HCT116 (cell line): ENCODE results near the gene DEGS1. TPM values are rescaled to one million over a fixed set of nuclear protein-coding genes. Genes with fewer than 3 reads are reported as not detected.

Source experiments
- ATAC-seq: fragments of 200-7000 bp; cut with Tn5 transposase; 2 replicates; pipeline ENCODE4 v1.9.1; 2020; ENCODE audit warnings: mild to moderate bottlenecking, moderate library complexity
- BruUV-seq: library from RNA; stranded (reverse); fragments of 400-500 nt; replicated peaks from 2 replicates; lab custom pipeline; 2021; lab: Mats Ljungman, UMichigan
- CTCF ChIA-PET: fragments of 300-600 bp; sonication (Branson Sonifier 250); formaldehyde crosslinking; loops from one replicate; lab custom pipeline; 2021; ENCODE audit warnings: antibody characterized with exemption; lab: Charles Lee
- POLR2A ChIA-PET: fragments of 300-600, 350-600 bp; sonication (Branson Sonifier 250); formaldehyde crosslinking; loops from one replicate; lab custom pipeline; 2021; ENCODE audit warnings: antibody characterized with exemption; lab: Charles Lee
- RAD21 ChIA-PET, 2 experiments: fragments of 300-600 bp; sonication (Branson Sonifier 250); formaldehyde crosslinking; loops; one replicate each; lab custom pipeline; 2023; ENCODE audit warnings: low total read pairs in 2 of 2; ENCODE audit not compliant: uncharacterized antibody in 2 of 2, unreplicated experiment in 2 of 2, low non-redundant PET in 1 of 2; lab: Charles Lee
- DNase-seq: peaks from one replicate; pipeline ENCODE4 v3.0.0-alpha.2; 2010; ENCODE audit warnings: low read depth, low spot score
- H2AFZ ChIP-seq: fragments of 200-600 bp; shearing (Covaris generic), sonication (generic); 2 replicates; pipeline ENCODE4 v1.6.1; 2017; ENCODE audit warnings: low read depth, mixed run types, mixed read lengths, antibody characterized with exemption, low read length; ENCODE audit not compliant: poor library complexity, severe bottlenecking
- H3K27ac ChIP-seq: 2 replicates; pipeline ENCODE4 v1.5.1; 2012; ENCODE audit warnings: low read depth, low read length
- H3K27me3 ChIP-seq: fragments of 200-600 bp; sonication (generic); 2 replicates; pipeline ENCODE4 v1.6.1; 2016; ENCODE audit warnings: mixed run types, low read length, mixed read lengths; ENCODE audit not compliant: insufficient read depth
- H3K36me3 ChIP-seq, 2 experiments: fragments of 200-500 bp in 1 of 2; fragments of 200-600 bp in 1 of 2; sonication (Bioruptor generic) in 1 of 2; sonication (generic) in 1 of 2; 2 replicates each; pipeline versions ENCODE4 v1.5.1 to v1.6.1; 2014 to 2016; ENCODE audit warnings: low read length in 2 of 2, inconsistent platforms in 1 of 2, mixed read lengths in 1 of 2, mixed run types in 1 of 2; ENCODE audit not compliant: insufficient read depth in 2 of 2, control insufficient read depth in 1 of 2
- H3K4me1 ChIP-seq, 2 experiments: fragments of 200-600 bp in 1 of 2; sonication (generic) in 1 of 2; 2 replicates each; pipeline versions ENCODE4 v1.5.1 to v1.6.1; 2012 to 2017; ENCODE audit warnings: low read length in 2 of 2, inconsistent platforms in 1 of 2, mild to moderate bottlenecking in 1 of 2, mixed read lengths in 1 of 2, mixed run types in 1 of 2, moderate library complexity in 1 of 2; ENCODE audit not compliant: insufficient read depth in 2 of 2, control insufficient read depth in 1 of 2
- H3K4me2 ChIP-seq: fragments of 200-600 bp; sonication (generic); 2 replicates; pipeline ENCODE4 v1.6.1; 2017; ENCODE audit warnings: mixed run types, low read length, mixed read lengths
- H3K4me3 ChIP-seq, 2 experiments: fragments of 200-600 bp in 1 of 2; sonication (generic) in 1 of 2; replicated peaks in 1 of 2; 2 replicates each; pipeline ENCODE4 v1.5.1; 2011 to 2016; ENCODE audit warnings: low read length in 2 of 2, control low read depth in 1 of 2, low read depth in 1 of 2, mild to moderate bottlenecking in 1 of 2, mixed read lengths in 1 of 2, mixed run types in 1 of 2
- H3K79me2 ChIP-seq: fragments of 200-600 bp; sonication (generic); 2 replicates; pipeline ENCODE4 v1.6.1; 2017; ENCODE audit warnings: mild to moderate bottlenecking, mixed run types, low read length, moderate library complexity, mixed read lengths; ENCODE audit not compliant: insufficient read depth
- H3K9ac ChIP-seq: fragments of 200-600 bp; sonication (generic); 2 replicates; pipeline ENCODE4 v1.6.1; 2016; ENCODE audit warnings: low read length, mixed read lengths
- H3K9me2 ChIP-seq: fragments of 200-600 bp; sonication (generic), shearing (Covaris generic); 2 replicates; pipeline ENCODE4 v1.6.1; 2017; ENCODE audit warnings: mixed run types, mild to moderate bottlenecking, moderate library complexity; ENCODE audit not compliant: insufficient read depth
- H3K9me3 ChIP-seq, 2 experiments: fragments of 200-500 bp in 1 of 2; fragments of 200-600 bp in 1 of 2; sonication (Bioruptor generic) in 1 of 2; sonication (generic) in 1 of 2; 2 replicates each; pipeline ENCODE4 v1.6.1; 2014 to 2017; ENCODE audit warnings: low read length in 2 of 2, mixed read lengths in 2 of 2, inconsistent platforms in 1 of 2, low read depth in 1 of 2, mild to moderate bottlenecking in 1 of 2, mixed run types in 1 of 2, moderate library complexity in 1 of 2; ENCODE audit not compliant: control insufficient read depth in 1 of 2, insufficient read depth in 1 of 2
- H4K20me1 ChIP-seq: fragments of 200-600 bp; sonication (generic), shearing (Covaris generic); 2 replicates; pipeline ENCODE4 v1.6.1; 2017; ENCODE audit warnings: mixed run types, mild to moderate bottlenecking, moderate library complexity; ENCODE audit not compliant: insufficient read depth
- CBX3 ChIP-seq: IDR thresholded peaks from 2 replicates; pipeline ENCODE4 v1.6.1; 2012; ENCODE audit warnings: low read depth
- CEBPB ChIP-seq: IDR thresholded peaks from 2 replicates; pipeline ENCODE4 v1.6.1; 2012; ENCODE audit warnings: low read depth
- ELF1 ChIP-seq: IDR thresholded peaks from 2 replicates; pipeline ENCODE4 v1.6.1; 2012; ENCODE audit warnings: low read depth, borderline replicate concordance
- EZH2 ChIP-seq: fragments of 200-600 bp; sonication (generic); IDR thresholded peaks from 2 replicates; pipeline ENCODE4 v1.6.1; 2017; ENCODE audit warnings: antibody characterized with exemption, mixed run types
- EZH2phosphoT487 ChIP-seq: fragments of 200-600 bp; IDR thresholded peaks from 2 replicates; pipeline ENCODE4 v1.6.1; 2018; ENCODE audit warnings: antibody characterized with exemption, borderline replicate concordance
- FOSL1 ChIP-seq: IDR thresholded peaks from 2 replicates; pipeline ENCODE4 v1.6.1; 2012; ENCODE audit warnings: low read depth
- JUND ChIP-seq: IDR thresholded peaks from 2 replicates; pipeline ENCODE4 v1.6.1; 2012
- RAD21 ChIP-seq: IDR thresholded peaks from 2 replicates; pipeline ENCODE4 v1.6.1; 2012; ENCODE audit warnings: low read depth, mild to moderate bottlenecking
- SIN3A ChIP-seq: IDR thresholded peaks from 2 replicates; pipeline ENCODE4 v1.6.1; 2012; ENCODE audit warnings: low read depth
- SP1 ChIP-seq: IDR thresholded peaks from 2 replicates; pipeline ENCODE4 v1.6.1; 2012; ENCODE audit warnings: low read depth
- SRF ChIP-seq: IDR thresholded peaks from 2 replicates; pipeline ENCODE4 v1.6.1; 2012; ENCODE audit warnings: low read depth
- TCF7L2 ChIP-seq: IDR thresholded peaks from 2 replicates; pipeline ENCODE4 v1.7.0; 2011; ENCODE audit warnings: borderline replicate concordance, inconsistent platforms; ENCODE audit not compliant: insufficient read depth, insufficient read length; ENCODE audit errors: extremely low read depth
- YY1 ChIP-seq: IDR thresholded peaks from 2 replicates; pipeline ENCODE4 v1.6.1; 2011; ENCODE audit warnings: low read length, low read depth, moderate library complexity, mild to moderate bottlenecking; ENCODE audit not compliant: insufficient replicate concordance; ENCODE audit errors: extremely low read depth
- ZFX ChIP-seq: fragments of 450-650 bp; IDR thresholded peaks from 2 replicates; pipeline ENCODE4 v1.6.1; 2017
- ZNF274 ChIP-seq: fragments of 200-500 bp; sonication (Bioruptor generic); IDR thresholded peaks from 2 replicates; pipeline ENCODE4 v1.6.1; 2014; ENCODE audit warnings: mild to moderate bottlenecking, low read depth, low read length, inconsistent platforms
- intact Hi-C: fragments of 100-400 bp; cut with micrococcal nuclease; formaldehyde crosslinking; loops from 2 replicates; pipeline ENCODE4 v1.10.0; 2022
- total RNA-seq: library from RNA; stranded (reverse); gene quantifications from one replicate; pipeline ENCODE4 v1.2.1, GENCODE V29; 2021; ENCODE audit not compliant: unreplicated experiment
- TF ChIP-seq, protein P1 (sequence below): IDR thresholded peaks from 2 replicates; pipeline ENCODE4 v1.6.1; 2012
- TF ChIP-seq, protein P2 (sequence below), 3 experiments: fragments of 200-600 bp in 1 of 3; sonication (generic) in 1 of 3; IDR thresholded peaks in 2 of 3; conservative IDR thresholded peaks in 1 of 3; 2 replicates each; pipeline ENCODE4 v1.5.1; 2012 to 2017; ENCODE audit warnings: low read depth in 2 of 3, low read length in 2 of 3, antibody characterized with exemption in 1 of 3, borderline replicate concordance in 1 of 3, control low read depth in 1 of 3, mild to moderate bottlenecking in 1 of 3, mixed read lengths in 1 of 3, mixed run types in 1 of 3, moderate library complexity in 1 of 3; ENCODE audit not compliant: insufficient read depth in 1 of 3
- TF ChIP-seq, protein P3 (sequence below): IDR thresholded peaks from 2 replicates; pipeline ENCODE4 v1.6.1; 2011; ENCODE audit warnings: mild to moderate bottlenecking, low read length, moderate library complexity; ENCODE audit not compliant: insufficient replicate concordance; ENCODE audit errors: extremely low read depth

DEGS1 gene
- total RNA-seq, 1 experiment from 2014 or later, result 23.1 TPM

DNA sequence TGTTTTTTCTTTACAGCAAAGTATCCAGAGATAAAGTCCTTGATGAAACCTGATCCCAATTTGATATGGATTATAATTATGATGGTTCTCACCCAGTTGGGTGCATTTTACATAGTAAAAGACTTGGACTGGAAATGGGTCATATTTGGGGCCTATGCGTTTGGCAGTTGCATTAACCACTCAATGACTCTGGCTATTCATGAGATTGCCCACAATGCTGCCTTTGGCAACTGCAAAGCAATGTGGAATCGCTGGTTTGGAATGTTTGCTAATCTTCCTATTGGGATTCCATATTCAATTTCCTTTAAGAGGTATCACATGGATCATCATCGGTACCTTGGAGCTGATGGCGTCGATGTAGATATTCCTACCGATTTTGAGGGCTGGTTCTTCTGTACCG, 6.5 kb downstream of the DEGS1 start:
- ChIA-PET POLR2A (no interaction called here), RAD21 (no interaction called here), CTCF (no interaction called here)
- Histone ChIP-seq H3K36me3 (peaks cover 10 to 12% of the 10 kb centered on the region in 2 experiments; a peak in 3 of 4 replicates), H3K9me3 (no peaks in the 10 kb centered on the region), H3K9me2 (no peaks in the 10 kb centered on the region), H2AFZ (no peak overlapping the region), H3K4me1 (peaks cover 0 to 8% of the 10 kb centered on the region in 2 experiments; a peak in 3 of 4 replicates), H3K27me3 (no peaks in the 10 kb centered on the region), H3K79me2 (peaks cover 61% of the 10 kb centered on the region), H3K4me3 (no peak overlapping the region), H3K27ac (no peak overlapping the region), H4K20me1 (no peaks in the 10 kb centered on the region), H3K9ac (no peak overlapping the region), H3K4me2 (no peak overlapping the region)
- intact Hi-C loops, result no loop called here
- no TSS peak for BruUV-seq
- TF ChIP-seq CBX3 (no peak), EZH2phosphoT487 (no peak), YY1 (no peak), TCF7L2 (no peak), CEBPB (no peak), SRF (no peak), EZH2 (no peak), SIN3A (no peak), RAD21 (no peak), JUND (no peak), FOSL1 (no peak), ZFX (no peak), ELF1 (no peak), SP1 (no peak), ZNF274 (no peak)
- TF ChIP-seq, protein P1, sequence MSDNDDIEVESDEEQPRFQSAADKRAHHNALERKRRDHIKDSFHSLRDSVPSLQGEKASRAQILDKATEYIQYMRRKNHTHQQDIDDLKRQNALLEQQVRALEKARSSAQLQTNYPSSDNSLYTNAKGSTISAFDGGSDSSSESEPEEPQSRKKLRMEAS, result no peak
- TF ChIP-seq, protein P2, sequence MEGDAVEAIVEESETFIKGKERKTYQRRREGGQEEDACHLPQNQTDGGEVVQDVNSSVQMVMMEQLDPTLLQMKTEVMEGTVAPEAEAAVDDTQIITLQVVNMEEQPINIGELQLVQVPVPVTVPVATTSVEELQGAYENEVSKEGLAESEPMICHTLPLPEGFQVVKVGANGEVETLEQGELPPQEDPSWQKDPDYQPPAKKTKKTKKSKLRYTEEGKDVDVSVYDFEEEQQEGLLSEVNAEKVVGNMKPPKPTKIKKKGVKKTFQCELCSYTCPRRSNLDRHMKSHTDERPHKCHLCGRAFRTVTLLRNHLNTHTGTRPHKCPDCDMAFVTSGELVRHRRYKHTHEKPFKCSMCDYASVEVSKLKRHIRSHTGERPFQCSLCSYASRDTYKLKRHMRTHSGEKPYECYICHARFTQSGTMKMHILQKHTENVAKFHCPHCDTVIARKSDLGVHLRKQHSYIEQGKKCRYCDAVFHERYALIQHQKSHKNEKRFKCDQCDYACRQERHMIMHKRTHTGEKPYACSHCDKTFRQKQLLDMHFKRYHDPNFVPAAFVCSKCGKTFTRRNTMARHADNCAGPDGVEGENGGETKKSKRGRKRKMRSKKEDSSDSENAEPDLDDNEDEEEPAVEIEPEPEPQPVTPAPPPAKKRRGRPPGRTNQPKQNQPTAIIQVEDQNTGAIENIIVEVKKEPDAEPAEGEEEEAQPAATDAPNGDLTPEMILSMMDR (IDR thresholded peaks at IDR 0.05 in 2 of 3, conservative IDR thresholded peaks at IDR 0.05 in 1 of 3; ENCODE audit: borderline replicate concordance in 1 of 3, insufficient read depth in 1 of 3, low read depth in 2 of 3, low read length in 2 of 3), result no peak
- TF ChIP-seq, protein P3, sequence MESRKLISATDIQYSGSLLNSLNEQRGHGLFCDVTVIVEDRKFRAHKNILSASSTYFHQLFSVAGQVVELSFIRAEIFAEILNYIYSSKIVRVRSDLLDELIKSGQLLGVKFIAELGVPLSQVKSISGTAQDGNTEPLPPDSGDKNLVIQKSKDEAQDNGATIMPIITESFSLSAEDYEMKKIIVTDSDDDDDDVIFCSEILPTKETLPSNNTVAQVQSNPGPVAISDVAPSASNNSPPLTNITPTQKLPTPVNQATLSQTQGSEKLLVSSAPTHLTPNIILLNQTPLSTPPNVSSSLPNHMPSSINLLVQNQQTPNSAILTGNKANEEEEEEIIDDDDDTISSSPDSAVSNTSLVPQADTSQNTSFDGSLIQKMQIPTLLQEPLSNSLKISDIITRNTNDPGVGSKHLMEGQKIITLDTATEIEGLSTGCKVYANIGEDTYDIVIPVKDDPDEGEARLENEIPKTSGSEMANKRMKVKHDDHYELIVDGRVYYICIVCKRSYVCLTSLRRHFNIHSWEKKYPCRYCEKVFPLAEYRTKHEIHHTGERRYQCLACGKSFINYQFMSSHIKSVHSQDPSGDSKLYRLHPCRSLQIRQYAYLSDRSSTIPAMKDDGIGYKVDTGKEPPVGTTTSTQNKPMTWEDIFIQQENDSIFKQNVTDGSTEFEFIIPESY, result no peak
- DNase-seq (no peak), ATAC-seq (no peak)
